ENCODE measurements around the gene ANKS1A.
"Not testable (repeated sequence)": the region's sequence is repeated elsewhere in the genome, so short reads cannot be mapped to it uniquely, and the experiment has no call there.

Gene ANKS1A

GRCh38 chr6:35087361-35088280 lies 198.6 kb downstream of the ANKS1A start:
- DNase-seq, result no peak

- no peak for DNase-seq
These were observed 199.5 kb downstream of the ANKS1A start for GRCh38 chr6:35088281-35089215.

- DNase-seq, result no peak
These were observed 200.3 kb downstream of the ANKS1A start for GRCh38 chr6:35089216-35089934.

- DNase-seq, result no peak
These were observed 201.0 kb downstream of the ANKS1A start for GRCh38 chr6:35089935-35090505.

- DNase-seq, result no peak
These were observed 201.7 kb downstream of the ANKS1A start for GRCh38 chr6:35090734-35091133.

GRCh38 chr6:35091346-35092083 lies 202.5 kb downstream of the ANKS1A start:
- DNase-seq, result no peak

GRCh38 chr6:35092362-35093117 lies 203.5 kb downstream of the ANKS1A start:
- DNase-seq, result no peak

- DNase-seq, result no peak
These were observed 204.0 kb downstream of the ANKS1A start for GRCh38 chr6:35093118-35093445.

GRCh38 chr6:35093783-35094182 lies 204.7 kb downstream of the ANKS1A start:
- DNase-seq, result no peak

GRCh38 chr6:35094183-35094582 lies 205.1 kb downstream of the ANKS1A start:
- DNase-seq, result no peak

- no peak for DNase-seq
These were observed 207.2 kb downstream of the ANKS1A start for GRCh38 chr6:35096129-35096862.

GRCh38 chr6:35099116-35099515 lies 210.1 kb downstream of the ANKS1A start:
- no peak for DNase-seq

GRCh38 chr6:35105078-35105477 lies 216.0 kb downstream of the ANKS1A start:
- no peak for DNase-seq

- DNase-seq, result not testable (repeated sequence)
These were observed 217.0 kb downstream of the ANKS1A start for GRCh38 chr6:35106061-35106460.

- DNase-seq, result not testable (repeated sequence)
These were observed 218.2 kb downstream of the ANKS1A start for GRCh38 chr6:35107208-35107607.

GRCh38 chr6:35107761-35108160 lies 218.7 kb downstream of the ANKS1A start:
- not testable (repeated sequence) for DNase-seq

GRCh38 chr6:35108309-35108885 lies 219.3 kb downstream of the ANKS1A start:
- no peak for DNase-seq

GRCh38 chr6:35120746-35121145 lies 231.7 kb downstream of the ANKS1A start:
- no peak for DNase-seq

GRCh38 chr6:35124356-35124755 lies 235.3 kb downstream of the ANKS1A start:
- DNase-seq, result no peak

- no peak for DNase-seq
These were observed 239.0 kb downstream of the ANKS1A start for GRCh38 chr6:35128042-35128441.

Measured in T-helper 9 cell (primary cell).